Nucleus accumbens (tissue), 56 donors: ENCODE data around the gene HDAC10.

Experiments
- DNase-seq, 56 donors: peaks; one replicate each; lab custom pipeline; 2025; lab: John Stamatoyannopoulos, UW

Gene HDAC10

DNA sequence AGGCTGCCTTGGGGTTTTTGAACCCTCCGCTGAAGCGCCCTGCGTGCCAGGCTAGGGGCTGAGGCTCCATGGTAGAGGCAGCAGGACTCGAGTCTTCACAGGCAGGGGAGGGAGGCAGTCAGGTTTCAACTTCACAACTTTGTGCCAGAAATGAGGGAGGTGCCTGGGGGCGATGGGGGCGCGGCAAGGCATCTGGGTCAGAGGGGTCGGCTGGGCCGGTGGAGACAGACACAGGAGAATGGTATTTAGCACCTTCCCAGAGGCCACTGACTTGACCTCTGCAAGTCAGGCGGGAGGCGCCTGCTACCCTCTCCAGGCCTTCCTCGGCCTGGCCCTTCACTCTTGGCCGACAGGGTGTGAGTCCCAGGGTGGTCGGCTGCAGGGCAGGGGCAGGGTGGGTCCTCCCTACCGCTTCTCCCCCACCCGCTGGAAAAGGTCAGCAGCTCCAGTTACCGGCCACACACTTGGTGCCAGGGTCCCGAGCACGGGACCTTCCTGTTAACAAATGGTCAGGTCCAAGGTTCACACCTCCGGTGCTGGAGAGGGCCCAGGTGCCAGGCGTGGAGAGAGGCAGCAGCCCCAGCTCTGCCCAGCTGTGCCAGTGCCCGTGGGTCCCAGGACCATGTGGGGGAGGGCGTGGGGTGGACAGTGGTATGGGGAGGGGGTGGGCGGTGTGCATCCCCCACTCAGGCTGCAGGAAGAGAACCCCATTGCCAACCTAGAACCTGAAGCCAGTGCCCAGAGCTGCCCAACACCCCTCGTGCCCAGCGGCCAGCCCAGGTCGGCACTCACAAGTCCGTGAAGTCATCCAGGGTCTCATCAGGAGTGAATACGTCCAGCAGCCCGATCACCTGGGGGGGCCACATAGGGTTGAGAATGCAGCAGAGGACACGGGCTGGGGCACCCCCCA lies 6.6 kb upstream of the HDAC10 start:
- no peak for DNase-seq

DNA sequence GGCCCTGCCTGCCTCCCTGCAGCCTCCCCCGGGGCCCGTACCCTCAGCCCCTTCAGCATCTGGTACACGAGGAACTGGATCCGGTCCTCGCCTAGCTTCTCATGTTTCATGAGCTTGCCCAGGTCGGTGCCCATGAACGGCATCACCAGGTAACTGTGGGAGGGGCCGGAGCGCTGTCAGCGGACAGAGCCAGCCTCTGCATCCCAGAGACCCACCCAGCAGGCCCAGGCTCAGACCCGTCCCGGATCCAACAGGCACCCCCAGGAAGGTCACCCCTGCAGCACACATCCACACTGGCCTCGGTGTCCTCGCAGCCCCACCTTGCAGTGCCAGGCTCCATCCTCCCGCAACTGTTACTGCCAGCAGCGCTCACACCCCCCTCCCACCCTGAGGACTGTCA lies 6.0 kb upstream of the HDAC10 start:
- DNase-seq = no peak

DNA sequence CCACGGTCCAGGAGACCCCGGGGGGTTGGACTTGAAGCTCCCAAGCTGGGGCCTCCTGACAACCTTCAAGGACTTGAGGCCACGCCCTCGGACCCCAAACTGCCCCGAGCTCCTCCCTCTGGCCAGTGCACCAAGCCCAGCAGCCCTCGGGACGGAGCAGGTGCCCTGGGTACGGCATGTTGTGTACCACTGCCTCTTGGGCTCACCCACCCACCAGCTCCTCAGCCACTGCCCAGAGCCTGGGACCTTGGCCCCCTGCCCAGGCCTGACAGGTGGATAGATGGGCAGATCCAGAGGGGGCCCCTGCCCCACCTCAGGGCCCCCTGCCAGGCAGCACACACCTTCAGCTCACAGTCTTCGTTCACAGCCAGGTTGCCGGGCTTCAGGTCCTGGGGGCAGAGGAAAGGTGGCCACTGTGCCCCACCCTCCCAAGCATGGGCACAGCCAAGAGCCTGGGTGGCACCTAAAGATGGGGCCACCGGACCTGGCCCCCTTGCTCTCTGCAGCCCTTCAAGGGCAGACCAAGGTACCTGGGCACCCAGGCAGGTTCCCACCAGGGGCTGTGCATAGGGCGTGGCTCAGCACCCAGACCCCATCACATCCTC lies 5.3 kb upstream of the HDAC10 start:
- DNase-seq = no peak

DNA sequence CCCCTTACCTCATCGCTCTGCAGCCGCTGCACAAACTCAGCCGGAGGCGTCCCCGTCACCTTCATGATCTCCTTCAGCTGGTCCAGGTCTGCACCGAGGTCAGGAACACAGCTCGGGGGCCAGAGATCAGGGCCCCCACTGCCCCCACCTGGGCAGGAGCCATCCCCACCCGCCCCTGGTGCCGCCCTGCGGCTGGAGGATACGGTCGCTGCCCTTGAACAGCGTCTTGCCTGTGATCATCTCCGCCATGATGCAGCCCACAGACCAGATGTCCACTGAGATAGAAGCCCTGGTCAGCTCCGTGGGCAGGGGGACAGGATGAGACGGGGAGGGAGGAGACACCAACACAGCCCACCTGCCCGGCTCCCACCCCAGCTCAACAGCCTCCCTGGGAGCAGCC lies 4.5 kb upstream of the HDAC10 start:
- DNase-seq = no peak

DNA sequence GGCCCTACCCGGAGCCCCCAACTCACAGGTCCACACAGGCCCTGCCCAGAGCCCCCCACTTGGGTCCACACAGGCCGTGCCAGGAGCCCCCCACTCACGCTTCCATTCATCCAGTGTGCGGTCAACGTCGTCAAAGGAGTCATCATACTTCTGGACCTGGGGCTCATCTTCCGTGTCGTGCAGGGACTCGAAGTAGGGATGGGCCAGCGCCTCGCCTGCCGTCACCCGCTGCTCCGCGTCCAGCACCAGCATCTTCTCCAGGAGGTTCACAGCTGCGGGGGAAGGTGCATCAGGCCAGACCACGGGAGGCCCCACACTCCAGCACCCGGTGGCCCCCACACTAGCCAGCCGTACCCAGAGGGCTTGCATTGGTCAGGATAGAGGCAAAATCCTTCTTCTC lies 4.0 kb upstream of the HDAC10 start:
- DNase-seq = no peak

DNA sequence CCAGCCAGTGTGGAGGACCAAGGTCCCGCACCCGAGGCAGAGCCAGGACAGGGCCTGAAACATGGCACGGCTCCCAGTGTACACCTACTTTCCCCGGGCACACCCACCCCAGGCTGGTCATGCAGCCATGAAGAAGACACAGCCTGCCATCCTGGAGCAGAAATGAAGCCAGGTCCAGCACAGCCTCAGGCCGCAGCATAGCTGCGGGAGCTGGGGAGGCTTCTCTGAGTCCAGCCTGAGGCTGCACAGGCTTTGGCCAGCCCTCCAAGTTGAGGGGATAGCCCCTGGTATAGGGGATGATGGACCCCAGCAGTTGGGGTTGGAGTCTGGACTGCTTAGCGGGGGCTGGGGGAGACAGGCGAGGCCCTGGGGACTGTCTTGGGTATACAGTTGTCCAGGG lies 2.9 kb upstream of the HDAC10 start:
- no peak for DNase-seq

DNA sequence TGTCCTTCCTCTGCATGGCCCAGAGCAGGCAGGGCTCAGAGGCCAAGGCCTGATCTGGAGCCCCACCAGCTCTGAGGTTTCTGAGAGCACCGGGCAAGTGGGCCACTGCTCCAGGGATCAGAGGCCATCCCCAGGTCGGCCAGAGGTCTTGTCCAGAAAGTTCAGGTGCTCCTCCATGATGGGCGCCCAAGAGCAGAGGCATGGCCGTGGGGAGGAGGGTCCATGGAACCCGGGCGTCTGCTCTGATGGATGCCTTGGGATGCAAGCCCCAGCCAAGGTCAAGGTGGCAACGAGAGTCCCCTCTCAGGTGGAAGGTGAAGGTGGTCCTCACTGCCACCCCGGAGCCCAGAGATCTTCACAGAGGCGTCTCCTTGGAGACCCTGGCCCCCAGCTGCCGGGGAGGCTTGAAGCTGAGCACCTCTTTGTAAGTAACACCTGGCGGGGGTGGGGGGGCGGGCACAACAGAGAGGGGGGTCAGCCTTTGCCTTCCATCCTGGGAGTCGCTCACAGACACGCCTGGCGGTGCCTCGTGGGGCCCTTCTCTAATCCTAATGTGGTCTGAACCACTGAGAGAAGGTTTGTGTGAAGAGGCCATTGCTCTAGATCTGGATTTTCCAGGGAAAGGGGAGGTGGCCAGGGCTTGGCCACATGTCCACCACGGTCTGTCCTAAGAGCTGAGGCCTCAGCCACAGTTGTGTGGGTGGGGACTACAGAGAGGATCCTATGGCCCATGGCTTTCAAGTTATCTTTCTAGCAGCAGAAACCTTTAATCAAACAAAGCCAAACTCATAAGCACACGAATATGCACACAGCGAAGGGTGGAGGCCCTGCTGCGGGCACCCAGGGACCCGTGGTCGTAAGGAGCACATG lies 2.2 kb upstream of the HDAC10 start:
- DNase-seq = no peak

DNA sequence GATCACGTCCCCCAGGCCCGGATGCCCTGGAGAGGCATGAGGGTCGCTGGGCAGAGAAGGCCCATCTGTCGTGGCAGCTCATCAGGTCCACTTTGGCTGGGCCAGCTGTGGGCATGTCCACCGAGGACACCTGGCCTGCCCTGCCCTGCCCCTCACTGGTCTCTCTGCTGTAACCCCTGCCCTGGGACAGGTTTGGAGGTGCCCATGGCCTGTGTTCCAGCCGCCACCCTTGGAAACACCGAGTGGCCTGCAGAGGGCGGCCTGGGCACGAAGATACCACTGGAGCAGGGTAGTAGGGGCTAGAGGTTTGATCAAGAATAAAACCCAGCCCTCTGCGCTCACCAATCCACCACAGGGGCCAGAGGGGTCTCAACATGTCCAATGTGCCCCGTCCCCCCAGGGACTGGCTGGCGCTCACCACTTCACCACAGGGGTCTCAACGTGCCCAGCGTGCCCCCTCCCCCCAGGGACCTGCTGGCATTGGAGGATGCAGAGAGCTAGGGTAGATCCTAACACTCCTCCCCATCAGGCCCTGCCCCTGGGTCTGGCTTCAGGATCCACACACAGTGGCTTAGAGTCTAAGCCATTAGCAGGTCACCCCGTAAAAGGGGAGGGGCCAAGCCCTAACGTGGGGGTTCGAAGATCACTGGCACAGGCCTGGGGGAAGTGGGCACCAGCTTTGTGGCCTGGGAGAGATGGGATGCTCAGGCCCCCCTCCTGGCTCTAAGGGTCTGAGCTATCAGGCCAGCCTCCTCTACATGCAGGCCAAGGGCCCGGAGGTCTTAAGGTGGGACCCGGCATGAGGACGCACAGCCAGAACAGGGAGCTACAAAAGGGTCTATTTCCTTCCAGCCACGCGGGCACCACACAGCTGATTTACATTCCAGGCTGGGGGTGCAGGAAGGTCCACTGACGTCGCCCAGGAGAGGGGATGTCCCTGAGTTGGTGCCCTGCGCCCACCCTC lies 1.3 kb upstream of the HDAC10 start:
- DNase-seq = peak in 16 of 56 donors; percentile 5 to 70 (median 38)

DNA sequence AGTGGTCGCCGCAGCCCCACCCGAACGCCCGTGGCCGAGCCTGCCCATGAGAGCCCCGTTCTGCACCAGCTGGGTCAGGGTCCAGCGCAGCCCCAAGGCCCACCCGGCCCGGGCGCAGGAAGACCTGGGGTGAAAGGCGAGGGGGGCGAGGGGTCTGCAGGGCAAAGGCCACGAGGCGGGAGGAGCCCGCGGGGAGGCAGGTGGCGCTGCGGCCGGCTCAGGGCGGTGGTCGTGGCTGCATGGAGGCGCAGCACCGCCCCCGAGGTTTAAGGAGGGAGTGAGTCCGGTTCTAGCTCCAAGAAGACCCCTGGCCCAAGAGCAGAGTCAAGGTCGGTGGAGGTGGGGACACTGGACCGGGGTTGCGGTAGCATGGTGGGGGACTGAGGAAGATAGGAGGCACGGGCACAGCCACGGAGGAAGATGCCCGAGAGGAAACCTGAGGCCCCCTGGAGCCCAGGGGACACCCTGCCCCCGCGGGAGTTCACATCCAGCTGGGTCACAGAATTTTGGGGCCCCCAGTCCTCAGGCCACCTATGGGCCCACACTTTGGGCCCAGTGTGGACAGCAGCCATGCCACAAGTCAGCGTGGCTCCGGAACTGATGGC lies 514 bp upstream of the HDAC10 start:
- DNase-seq = peak in 1 of 56 donors; percentile 49

DNA sequence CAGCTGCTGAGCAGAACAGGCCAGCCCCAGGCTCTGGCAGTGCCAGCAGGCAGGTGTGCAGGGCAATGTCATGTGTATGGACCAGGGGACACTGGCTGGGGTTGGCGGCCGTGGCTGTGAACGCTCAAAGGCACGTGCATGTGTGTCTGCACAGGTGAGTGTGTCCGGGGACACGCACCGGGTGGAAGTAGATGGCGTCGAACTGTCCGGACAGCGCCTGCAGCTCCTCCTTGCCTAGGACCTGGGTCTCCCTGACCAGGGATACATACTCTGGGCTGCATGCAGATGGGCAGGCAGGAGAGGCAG lies 863 bp downstream of the HDAC10 start:
- no peak for DNase-seq

DNA sequence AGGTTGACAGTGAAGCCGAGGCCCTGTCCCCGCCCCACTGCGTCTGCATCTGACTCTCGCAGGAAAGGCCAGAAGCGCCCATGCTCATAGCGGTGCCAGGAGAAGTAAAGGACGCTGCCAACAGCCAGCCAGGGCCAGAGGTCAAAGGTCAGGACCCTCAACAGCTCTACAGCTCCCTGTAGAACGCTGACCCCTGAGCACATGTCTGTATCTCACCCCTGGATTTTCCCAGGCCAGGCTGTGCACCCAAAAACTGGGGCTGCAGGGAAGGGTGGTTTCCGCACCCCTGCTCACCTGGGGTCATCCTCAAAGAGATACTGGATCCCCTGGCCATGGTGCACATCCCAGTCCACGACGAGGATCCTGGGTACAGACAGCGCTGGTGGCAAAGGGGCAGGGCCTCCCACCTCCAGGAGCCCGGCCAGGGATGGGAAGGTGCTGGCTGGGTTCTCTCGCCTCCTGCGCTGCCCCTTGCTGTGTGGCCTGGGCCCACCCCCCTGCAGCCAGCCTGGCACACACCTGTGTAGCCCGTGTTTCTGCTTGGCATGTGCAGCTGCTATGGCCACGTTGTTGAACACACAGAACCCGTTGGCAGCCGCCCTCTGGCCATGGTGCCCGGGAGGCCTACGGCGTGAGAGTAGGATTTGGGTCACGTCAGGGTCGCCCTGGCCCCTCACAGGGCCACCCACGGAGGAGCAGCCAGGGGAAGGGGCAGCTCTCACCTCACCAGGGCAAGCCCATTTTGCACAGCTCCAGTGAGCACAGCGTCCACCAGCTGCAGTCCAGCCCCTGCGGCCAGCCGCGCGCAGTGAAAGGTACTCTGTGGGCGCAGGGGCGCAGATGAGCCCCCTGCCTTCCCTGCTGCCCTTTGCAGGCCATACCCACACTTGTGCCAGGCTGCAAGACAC lies 1.5 kb downstream of the HDAC10 start:
- DNase-seq = no peak

DNA sequence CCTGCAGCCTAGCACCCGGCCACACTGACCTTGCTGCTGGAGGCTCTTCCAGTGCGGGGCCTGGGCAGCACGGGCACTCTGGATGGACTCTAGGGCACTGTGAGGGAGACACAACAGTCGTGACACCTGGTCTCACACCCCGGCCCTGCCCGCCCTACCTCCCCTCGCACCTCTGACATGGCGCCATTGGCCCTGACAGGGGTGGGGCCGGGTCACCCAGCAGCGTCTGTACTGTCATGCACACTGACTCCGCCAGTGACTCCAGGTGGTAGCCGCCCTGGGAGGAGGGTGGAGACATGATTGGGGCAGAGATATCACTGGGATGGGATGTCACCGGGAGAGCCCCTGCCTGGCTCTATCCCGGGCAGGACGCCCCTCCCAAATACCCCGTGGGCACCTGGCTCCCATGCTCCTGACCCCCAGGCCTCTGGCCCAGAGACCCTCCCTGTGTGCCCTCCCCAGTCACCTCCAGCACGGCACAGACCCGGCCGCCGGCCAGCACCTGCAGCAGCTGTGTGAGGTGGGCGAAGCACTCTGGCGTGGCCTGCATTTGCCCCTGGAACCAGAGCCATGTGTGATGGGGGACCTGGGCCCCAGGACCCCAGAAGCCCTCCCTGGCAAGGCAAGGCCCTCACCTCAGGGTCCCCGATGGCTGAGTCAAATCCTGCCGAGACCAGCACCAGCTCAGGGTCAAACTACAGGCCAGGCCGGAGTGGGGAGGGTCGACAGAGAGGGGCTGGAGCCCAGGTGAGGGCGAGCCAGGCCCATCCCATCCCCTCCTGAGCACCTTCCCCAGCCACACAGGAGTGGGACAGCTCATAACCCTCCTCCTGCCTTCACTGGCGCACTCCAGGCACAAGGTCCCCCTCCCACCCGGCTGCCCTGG lies 2.6 kb downstream of the HDAC10 start:
- DNase-seq = no peak

DNA sequence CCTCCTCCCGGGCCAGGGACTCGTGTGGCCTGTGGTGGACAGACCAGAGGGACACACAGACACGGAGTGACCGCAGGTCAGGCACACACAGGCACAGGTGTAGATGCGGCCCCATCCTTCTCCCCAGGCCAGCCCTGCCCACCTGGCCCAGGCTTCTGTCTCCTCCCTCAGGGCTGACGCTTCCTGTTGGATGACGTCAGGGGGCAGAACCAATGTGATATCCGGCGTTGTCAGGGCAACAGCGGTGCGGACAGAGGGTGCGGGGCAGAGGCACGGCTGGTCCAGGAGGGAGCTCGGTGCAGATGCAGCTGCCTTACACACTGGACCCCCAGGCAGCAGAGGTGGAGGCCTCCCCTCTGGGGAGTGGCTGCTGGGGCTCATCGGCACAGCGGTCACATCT lies 3.3 kb downstream of the HDAC10 start:
- DNase-seq = peak in 4 of 56 donors; percentile 8 to 35 (median 18)

DNA sequence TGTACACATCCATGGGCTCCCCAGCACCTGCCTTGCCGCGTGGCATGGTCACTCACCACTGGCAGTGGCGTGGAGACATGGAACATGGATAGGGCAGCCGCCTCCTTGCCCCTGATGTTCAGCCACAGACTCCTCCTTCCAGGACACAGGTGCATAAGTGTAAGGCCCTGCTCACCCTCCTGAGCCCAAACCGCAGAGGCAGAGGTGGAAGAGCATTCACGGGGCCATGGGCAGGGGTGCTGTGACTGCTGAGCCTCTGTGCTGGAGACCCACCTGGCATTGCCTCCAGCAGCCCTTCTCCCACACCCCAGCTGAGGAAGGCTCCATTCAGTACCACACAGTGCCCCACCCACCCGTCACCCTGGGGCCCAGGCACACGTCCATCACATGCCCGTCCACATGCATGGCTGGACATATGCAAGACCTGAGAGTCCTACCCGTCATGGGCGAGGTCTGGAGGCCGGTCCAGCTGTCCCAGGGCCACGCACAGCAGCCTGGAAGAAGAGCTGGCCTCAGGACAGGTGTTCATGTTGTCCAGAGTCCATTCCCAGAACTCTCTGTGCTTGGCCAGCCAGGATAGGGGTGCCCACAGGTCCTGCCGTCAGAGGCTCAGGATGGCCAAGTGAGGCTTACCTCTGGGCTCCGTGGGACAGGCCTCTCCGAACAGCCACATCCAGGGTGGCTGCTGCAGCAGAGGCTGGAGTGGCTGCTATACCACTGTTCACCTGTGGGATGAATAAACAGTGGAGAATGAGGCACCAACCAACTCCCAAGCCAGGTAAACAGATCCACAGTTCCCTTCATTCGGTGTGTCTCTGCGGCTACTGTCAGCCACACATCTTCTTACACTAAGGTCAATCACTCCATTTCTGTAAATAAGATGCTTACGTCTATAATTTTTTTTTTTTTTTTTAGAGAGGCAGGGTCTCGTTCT lies 4.6 kb downstream of the HDAC10 start:
- DNase-seq = no peak

DNA sequence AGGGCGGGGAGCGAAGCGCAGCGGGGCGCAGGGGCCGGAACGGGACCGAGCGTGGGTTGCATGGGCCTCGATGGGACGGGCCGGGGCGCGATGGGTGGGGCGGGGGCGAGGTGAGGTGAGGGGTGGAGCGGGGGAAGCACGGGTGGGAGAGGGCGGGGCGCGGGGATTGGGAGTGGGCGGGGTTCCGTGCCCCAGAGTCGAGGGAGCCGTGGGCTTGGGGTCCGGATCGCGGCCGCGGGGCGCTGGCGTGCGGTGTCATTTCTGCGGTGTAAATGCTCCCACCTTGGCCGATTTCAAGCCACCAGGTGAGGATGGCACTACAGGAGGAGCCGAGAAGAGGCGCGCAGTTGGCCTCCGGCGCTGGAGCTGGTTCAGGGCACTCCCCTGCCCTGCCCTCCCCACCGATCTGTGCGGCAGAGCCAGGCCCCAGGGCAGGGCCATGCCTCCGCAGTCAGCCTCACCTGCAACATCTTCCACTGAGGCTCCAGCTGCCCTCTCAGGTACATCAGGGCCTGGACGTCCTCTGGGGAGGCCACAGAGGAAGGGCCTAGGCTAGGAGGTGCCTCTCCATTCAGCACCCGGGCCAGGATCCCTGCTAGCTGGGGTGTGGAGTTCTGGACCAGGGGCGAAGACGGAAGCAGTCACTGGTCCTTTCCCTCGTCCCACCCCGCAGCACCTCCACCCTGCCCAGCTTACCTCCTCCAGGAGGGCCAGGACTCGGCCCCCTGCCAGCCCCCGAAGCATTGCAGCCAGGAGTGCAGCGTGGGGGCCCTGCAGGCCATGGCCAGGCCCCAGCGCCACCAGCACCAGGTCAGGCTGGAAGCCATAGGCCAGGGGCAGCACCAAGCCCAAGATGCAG lies 5.6 kb downstream of the HDAC10 start:
- DNase-seq = no peak
